Measurements from ENCODE around the gene RGPD8. TPM values are rescaled to one million over a fixed set of nuclear protein-coding genes. Genes with fewer than 3 reads are reported as not detected.

RGPD8 gene
- total and polyA plus RNA-seq, 2 of the 8 experiments (the other 6 are each of a cell fraction or from before 2014, with no cell fraction given) = 0.51 to 8.2 TPM

GRCh38 chr2:112459372-112459771 is 25.9 kb upstream of the RGPD8 start:
- Histone ChIP-seq H3K18ac (ENCODE audit: extremely low read depth, low read length) (no peak overlapping the region), H3K23me2 (ENCODE audit: low read depth, low read length) (no peaks in the 10 kb centered on the region), H4K5ac (ENCODE audit: insufficient read length, low read depth, low read length) (no peak overlapping the region), H3K4me3 (ENCODE audit: extremely low read depth in 1 of 4, insufficient read depth in 2 of 4, low read depth in 3 of 4, low read length in 4 of 4) (no peak overlapping the region), H3K4me1 (replicated peaks in 1 of 4; ENCODE audit: control insufficient read depth in 3 of 4, insufficient read depth in 4 of 4, low read length in 3 of 4) (no peaks in the 10 kb centered on the region), H4K91ac (replicated peaks; ENCODE audit: insufficient read length, low read length) (no peak overlapping the region), H2BK120ac (replicated peaks; ENCODE audit: low read depth, low read length) (no peak overlapping the region), H3K36me3 (ENCODE audit: control insufficient read depth in 2 of 4, insufficient read depth in 4 of 4, low read length in 3 of 4) (no peaks in the 10 kb centered on the region), H2BK15ac (ENCODE audit: low read length) (no peak overlapping the region; the same call in 1 of the 2 replicates), H3K79me1 (ENCODE audit: low read depth, low read length) (no peaks in the 10 kb centered on the region), H3K4ac (replicated peaks; ENCODE audit: insufficient read length, low read depth, low read length) (no peak overlapping the region), H3K27me3 (replicated peaks in 1 of 4; ENCODE audit: control insufficient read depth in 3 of 4, extremely low read depth in 1 of 4, insufficient read depth in 3 of 4, low read length in 3 of 4) (no peaks in the 10 kb centered on the region), H2BK5ac (ENCODE audit: low read depth, low read length) (no peak overlapping the region), H3K23ac (ENCODE audit: insufficient read length) (no peak overlapping the region), H3K9me3 (ENCODE audit: insufficient read depth in 2 of 2, low read depth in 1 of 2, low read length in 1 of 2) (no peaks in the 10 kb centered on the region), H2AFZ (ENCODE audit: low read length) (no peak overlapping the region), H3K9ac (replicated peaks in 1 of 4; ENCODE audit: extremely low read depth in 1 of 4, low read depth in 3 of 4, low read length in 3 of 4) (no peak overlapping the region), H2BK20ac (ENCODE audit: low read length) (no peak overlapping the region), H4K20me1 (replicated peaks in 1 of 2; ENCODE audit: control insufficient read depth in 1 of 2, insufficient read depth in 2 of 2, low read length in 2 of 2) (no peaks in the 10 kb centered on the region), H2BK12ac (ENCODE audit: low read depth, low read length) (no peak overlapping the region), H3K56ac (replicated peaks; ENCODE audit: insufficient read length, low read depth, low read length) (no peak overlapping the region), H2AK5ac (ENCODE audit: low read depth, low read length) (no peak overlapping the region), H4K8ac (ENCODE audit: extremely low read depth, insufficient read depth, low read length) (no peak overlapping the region), H3K4me2 (ENCODE audit: insufficient read depth in 1 of 2, low read depth in 2 of 2, low read length in 2 of 2) (no peak overlapping the region), H3K27ac (ENCODE audit: low read depth, low read length) (no peak overlapping the region), H3K79me2 (ENCODE audit: control insufficient read depth in 1 of 2, insufficient read depth in 2 of 2, low read length in 2 of 2) (no peaks in the 10 kb centered on the region), H3K14ac (ENCODE audit: insufficient read length) (no peak overlapping the region)
- ChIA-PET POLR2A (ENCODE audit: partially characterized antibody) (no interaction called here), CTCF (ENCODE audit: partially characterized antibody) (interaction anchor here (1.1 kb wide), 1 partner anchor 14 kb away, joined by 3 read pairs; no protein-coding TSS in a partner anchor)
- 55% methylated on average over 1 of the region's 1 CpG; no CpG with 5 or more reads in 1 of the 2 experiments for WGBS, 2 experiments (ENCODE audit: extremely low coverage in 1 of 2, insufficient coverage in 1 of 2, insufficient read length in 1 of 2, insufficient replicate concordance in 2 of 2, low coverage in 1 of 2, low lambda C conversion rate in 2 of 2, missing lambda C conversion rate in 1 of 2)
- FAIRE-seq (no peak), DNase-seq (ENCODE audit: low read depth in 1 of 2, low spot score in 2 of 2) (no peak)
- TF ChIP-seq CTBP2 (IDR thresholded peaks at IDR 0.05; ENCODE audit: borderline replicate concordance, insufficient read depth, insufficient read length, low read length) = no peak
- no peak for TF ChIP-seq SIRT6 (IDR thresholded peaks at IDR 0.05; ENCODE audit: low read length)
- no peak for TF ChIP-seq ZNF274 (IDR thresholded peaks at IDR 0.05; ENCODE audit: borderline replicate concordance, extremely low read depth, low read length)
- no peak for TF ChIP-seq NANOG (IDR thresholded peaks at IDR 0.05; ENCODE audit: insufficient read depth, low read depth, low read length, poor library complexity, severe bottlenecking)
- no peak for TF ChIP-seq CEBPB (IDR thresholded peaks at IDR 0.05; ENCODE audit: low read depth, low read length)
- TF ChIP-seq SIN3A (conservative IDR thresholded peaks at IDR 0.05 in 1 of 2, IDR thresholded peaks at IDR 0.05 in 1 of 2; ENCODE audit: low read depth in 1 of 2, low read length in 2 of 2) = no peak
- TF ChIP-seq HDAC6 (IDR thresholded peaks at IDR 0.05; ENCODE audit: low read depth, low read length) = no peak
- TF ChIP-seq CREB1 (IDR thresholded peaks at IDR 0.05) = no peak
- TF ChIP-seq KDM5A (IDR thresholded peaks at IDR 0.05; ENCODE audit: low read length) = no peak
- TF ChIP-seq JUND (IDR thresholded peaks at IDR 0.05; ENCODE audit: low read length) = no peak
- no peak for TF ChIP-seq RNF2 (IDR thresholded peaks at IDR 0.05; ENCODE audit: borderline replicate concordance, low read depth, low read length, missing control alignments, poor library complexity, severe bottlenecking)
- no peak for TF ChIP-seq MAX (IDR thresholded peaks at IDR 0.05)
- TF ChIP-seq SIX5 (IDR thresholded peaks at IDR 0.05; ENCODE audit: low read depth, low read length) = no peak
- no peak for TF ChIP-seq TAF7 (optimal IDR thresholded peaks at IDR 0.05; ENCODE audit: borderline replicate concordance, low read depth, low read length)
- TF ChIP-seq SP1 (IDR thresholded peaks at IDR 0.05; ENCODE audit: low read depth, low read length) = no peak

Measured in H1 (cell line).